ENCODE data around the gene HS3ST3A1. TPM values are rescaled to one million over a fixed set of nuclear protein-coding genes. Genes with fewer than 3 reads are reported as not detected.

The HS3ST3A1 gene
- total RNA-seq, 1 experiment from 2014 or later, result 3.4 TPM

- no peaks in the 10 kb centered on the region for H3K9me3 ChIP-seq (ENCODE audit: control insufficient read depth, low read depth, low read length)
- H3K4ac ChIP-seq (ENCODE audit: low read depth, low read length), result no peak overlapping the region
- H3K36me3 Mint-ChIP-seq (ENCODE audit: insufficient read depth in 1 of 3, low read depth in 3 of 3), result peaks cover 14 to 37% (median 26%) of the 10 kb centered on the region in 3 experiments
- peak overlapping the region; percentile 2 for H3K18ac ChIP-seq (ENCODE audit: insufficient read length, low read depth, low read length)
- H3K4me1 ChIP-seq (ENCODE audit: insufficient read depth, low read length), result peaks cover 3% of the 10 kb centered on the region; the same call in 1 of the 2 replicates
- H3K4me2 ChIP-seq (ENCODE audit: insufficient read depth, insufficient read length, low read length), result peak overlapping the region; percentile 22
- no peak overlapping the region for H2BK5ac ChIP-seq (ENCODE audit: insufficient read length, low read length)
- no peak overlapping the region for H2AFZ ChIP-seq (ENCODE audit: low read length)
- H3K79me1 ChIP-seq (ENCODE audit: insufficient read depth, low read depth, low read length, poor library complexity, severe bottlenecking), result no peaks in the 10 kb centered on the region
- no peaks in the 10 kb centered on the region for H3K27me3 ChIP-seq (ENCODE audit: insufficient read depth, low read length)
- H3K79me2 ChIP-seq (ENCODE audit: insufficient read depth, low read length), result no peaks in the 10 kb centered on the region
- no peaks in the 10 kb centered on the region for H4K20me1 ChIP-seq (ENCODE audit: control insufficient read depth, insufficient read depth, insufficient read length)
- no peak overlapping the region for H4K5ac ChIP-seq (ENCODE audit: insufficient read length, low read depth, low read length)
- H2BK15ac ChIP-seq (ENCODE audit: low read depth, low read length), result no peak overlapping the region
- no peaks in the 10 kb centered on the region; the same call in none of the 2 replicates for H3K27me3 Mint-ChIP-seq (ENCODE audit: low read depth)
- H3K27ac Mint-ChIP-seq, result peak overlapping the region; percentile 74 to 92 (median 84)
- no peak overlapping the region for H2BK12ac ChIP-seq (ENCODE audit: insufficient read length, low read depth, low read length)
- no peak overlapping the region for H4K8ac ChIP-seq (replicated peaks; ENCODE audit: insufficient read length, low read depth, low read length)
- peak overlapping the region in 1 of 2 experiments; percentile 38; a peak in 1 of 5 replicates for H3K4me3 Mint-ChIP-seq
- DNase-seq, result peak; percentile 85
- H4K91ac ChIP-seq (ENCODE audit: insufficient read length, low read depth, low read length), result no peak overlapping the region
- no peak overlapping the region for H3T11ph ChIP-seq (ENCODE audit: low read length)
- H3K4me1 Mint-ChIP-seq, result peaks cover 30 to 40% of the 10 kb centered on the region in 2 experiments
- no peak overlapping the region for H3K56ac ChIP-seq (ENCODE audit: insufficient read length, low read depth, low read length)
- no peak overlapping the region for H2BK120ac ChIP-seq (ENCODE audit: low read depth, low read length, poor library complexity, severe bottlenecking)
- H3K23me2 ChIP-seq (ENCODE audit: insufficient read length, low read depth, low read length, poor library complexity, severe bottlenecking), result no peaks in the 10 kb centered on the region
- peaks cover 30 to 31% of the 10 kb centered on the region in 2 experiments for H3K9me3 Mint-ChIP-seq
- H2AK5ac ChIP-seq (ENCODE audit: insufficient read length, low read length), result no peak overlapping the region
- H3K23ac ChIP-seq (ENCODE audit: insufficient read length, low read depth, low read length), result no peak overlapping the region
- H3K9ac ChIP-seq (ENCODE audit: extremely low read depth, insufficient read length, low read length), result no peak overlapping the region
- no CpG with 5 or more reads among the region's 6 CpGs for WGBS (ENCODE audit: extremely low coverage, insufficient read length, low lambda C conversion rate)
- H2BK20ac ChIP-seq (ENCODE audit: low read depth, low read length, poor library complexity, severe bottlenecking), result no peak overlapping the region
- peak overlapping the region; percentile 46 for H3K27ac ChIP-seq (ENCODE audit: insufficient read length, low read depth, low read length)
- peak overlapping the region; percentile 3; the same call in 1 of the 2 replicates for H3K14ac ChIP-seq (ENCODE audit: insufficient read depth, low read length)
- no peak for TF ChIP-seq CTCF (conservative IDR thresholded peaks at IDR 0.05)
Measured at GRCh38 chr17:13575922-13576419, 25.8 kb downstream of the HS3ST3A1 start.
